ENCODE measurements around the gene CLCN2. TPM values are rescaled to one million over a fixed set of nuclear protein-coding genes. Genes with fewer than 3 reads are reported as not detected.

CLCN2 gene
- total RNA-seq, 2 experiments from 2014 or later: 4.7 to 4.8 TPM

DNA sequence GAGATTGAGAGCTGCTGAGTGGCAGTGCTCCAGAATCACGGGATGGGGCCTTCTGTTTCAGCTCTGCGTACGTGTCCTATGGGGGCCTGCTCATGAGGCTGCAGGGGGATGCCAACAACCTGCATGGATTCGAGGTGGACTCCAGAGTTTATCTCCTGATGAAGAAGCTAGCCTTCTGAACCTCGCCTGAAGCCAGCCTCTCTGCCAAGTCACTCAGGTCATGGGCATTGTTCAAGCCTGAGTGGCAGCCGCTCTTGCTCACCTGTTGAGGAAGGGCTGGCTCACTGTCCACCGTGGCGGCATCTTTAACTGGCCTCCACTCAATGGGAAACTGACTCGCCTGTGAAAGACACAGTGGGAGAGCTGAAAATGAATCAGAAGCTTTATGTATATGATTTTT is 6.7 kb upstream of the CLCN2 start:
- Mint-ChIP-seq H3K9me3 (ENCODE audit: insufficient read depth) (no peaks in the 10 kb centered on the region), H3K4me1 (ENCODE audit: low read depth) (peaks cover 24% of the 10 kb centered on the region), H3K4me3 (no peak overlapping the region), H3K27me3 (ENCODE audit: low read depth) (no peaks in the 10 kb centered on the region), H3K27ac (no peak overlapping the region), H3K36me3 (ENCODE audit: low read depth) (peaks cover 49% of the 10 kb centered on the region)
- no peak for ATAC-seq
- no peak for DNase-seq
- POLR2A ChIA-PET: no interaction called here
- CTCF ChIA-PET: interaction anchor here (1.6 kb wide), 1 partner anchor 14 kb away, joined by 4 read pairs; no protein-coding TSS in a partner anchor

DNA sequence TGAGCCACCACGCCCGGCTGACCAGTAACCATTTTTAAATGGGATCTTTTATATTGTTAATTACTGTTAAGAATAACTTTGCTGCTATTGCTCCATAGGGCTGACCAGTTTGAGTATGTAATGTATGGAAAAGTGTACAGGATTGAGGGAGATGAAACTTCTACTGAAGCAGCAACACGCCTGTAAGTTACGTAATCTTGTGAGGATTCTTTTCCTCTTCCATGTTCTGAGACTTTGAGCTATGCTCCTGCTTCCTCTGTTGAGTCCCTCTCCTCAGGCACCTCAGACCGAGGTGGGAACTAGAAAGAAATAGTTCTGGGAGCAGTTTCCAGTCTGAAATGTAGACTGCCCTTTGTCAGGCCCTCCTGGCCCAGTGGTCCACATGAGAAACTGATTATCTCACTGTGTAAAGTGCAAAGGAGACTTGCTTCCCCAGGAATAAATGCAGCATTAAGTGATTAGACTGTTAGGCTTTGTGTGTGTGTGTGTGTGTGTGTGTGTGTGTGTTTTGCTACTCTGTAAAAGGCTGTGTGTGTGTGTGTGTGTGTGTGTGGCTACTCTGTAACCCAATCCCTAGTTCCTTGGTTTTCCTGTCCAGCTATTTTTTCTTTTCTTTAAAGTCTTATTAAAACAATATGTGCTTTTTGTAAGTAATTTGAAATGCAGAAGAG is 5.3 kb upstream of the CLCN2 start:
- ATAC-seq: no peak
- H3K4me1 Mint-ChIP-seq (ENCODE audit: low read depth): peaks cover 23% of the 10 kb centered on the region
- H3K36me3 Mint-ChIP-seq (ENCODE audit: low read depth): peaks cover 49% of the 10 kb centered on the region
- no peaks in the 10 kb centered on the region for H3K27me3 Mint-ChIP-seq (ENCODE audit: low read depth)
- no peak for DNase-seq
- no peaks in the 10 kb centered on the region for H3K9me3 Mint-ChIP-seq (ENCODE audit: insufficient read depth)
- ChIA-PET CTCF (interaction anchor here (0.9 to 1.6 kb wide), 3 partner anchors 13 to 147 kb away, joined by 3 to 4 read pairs (median 4); no protein-coding TSS in a partner anchor), POLR2A (no interaction called here)
- peak overlapping the region; percentile 58 for H3K27ac Mint-ChIP-seq
- H3K4me3 Mint-ChIP-seq: no peak overlapping the region

DNA sequence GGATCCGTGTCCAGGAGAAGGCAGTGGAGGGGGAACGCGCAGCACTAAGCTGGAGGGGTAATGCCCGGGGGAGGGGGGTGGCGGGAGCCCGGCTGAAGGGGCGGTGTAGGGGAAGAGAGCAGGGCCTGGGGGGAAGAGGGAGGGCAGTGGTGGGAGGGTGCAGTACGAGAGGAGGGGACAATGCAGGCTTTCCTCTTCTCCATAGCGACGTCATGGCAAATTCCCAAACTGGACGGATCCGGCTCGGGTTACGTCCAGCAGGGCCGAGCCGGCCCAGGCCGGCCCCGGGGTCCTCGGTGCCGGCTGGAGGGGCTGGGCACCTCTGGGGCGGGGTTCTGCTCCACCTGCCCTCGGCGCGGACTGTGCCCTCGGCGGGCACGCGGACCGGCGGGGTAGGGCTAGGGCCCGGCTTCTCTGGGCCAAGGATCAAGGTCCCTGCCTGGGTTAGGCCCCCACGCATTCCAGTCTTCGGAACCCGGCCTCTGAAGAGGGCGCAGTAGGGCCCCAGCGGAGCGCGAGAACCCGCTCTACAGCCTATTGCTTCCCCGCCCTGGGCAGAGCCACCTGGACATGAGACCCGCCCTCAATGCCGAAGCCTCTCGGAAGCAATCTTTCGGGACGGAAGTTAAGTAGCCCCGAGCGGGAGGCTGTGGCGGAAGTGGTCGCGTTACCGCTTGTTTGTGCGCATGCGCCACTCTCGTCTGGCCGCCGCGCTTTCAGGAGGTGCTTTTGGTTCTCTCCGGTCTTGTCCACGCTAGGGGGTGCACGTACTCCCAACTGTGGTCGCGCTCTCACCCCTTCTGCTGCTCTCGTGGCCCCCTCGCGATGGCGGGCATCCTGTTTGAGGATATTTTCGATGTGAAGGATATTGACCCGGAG is 1.5 kb upstream of the CLCN2 start:
- H3K4me3 Mint-ChIP-seq: peak overlapping the region; percentile 94
- peaks cover 30% of the 10 kb centered on the region for H3K4me1 Mint-ChIP-seq (ENCODE audit: low read depth)
- H3K27ac Mint-ChIP-seq: peak overlapping the region; percentile 97
- H3K36me3 Mint-ChIP-seq (ENCODE audit: low read depth): peaks cover 29% of the 10 kb centered on the region
- ChIA-PET POLR2A (interaction anchor here (0.7 to 1.5 kb wide), 4 partner anchors 9 to 167 kb away, joined by 3 to 5 read pairs (median 4); no protein-coding TSS in a partner anchor), CTCF (interaction anchor here (0.6 to 2.3 kb wide), 8 partner anchors 9 to 345 kb away, joined by 3 to 6 read pairs (median 3); partner anchors contain the start of gene ABCC5)
- peak; percentile 98 for DNase-seq
- H3K27me3 Mint-ChIP-seq (ENCODE audit: low read depth): no peaks in the 10 kb centered on the region
- H3K9me3 Mint-ChIP-seq (ENCODE audit: insufficient read depth): no peaks in the 10 kb centered on the region
- peak; percentile 86 for ATAC-seq

DNA sequence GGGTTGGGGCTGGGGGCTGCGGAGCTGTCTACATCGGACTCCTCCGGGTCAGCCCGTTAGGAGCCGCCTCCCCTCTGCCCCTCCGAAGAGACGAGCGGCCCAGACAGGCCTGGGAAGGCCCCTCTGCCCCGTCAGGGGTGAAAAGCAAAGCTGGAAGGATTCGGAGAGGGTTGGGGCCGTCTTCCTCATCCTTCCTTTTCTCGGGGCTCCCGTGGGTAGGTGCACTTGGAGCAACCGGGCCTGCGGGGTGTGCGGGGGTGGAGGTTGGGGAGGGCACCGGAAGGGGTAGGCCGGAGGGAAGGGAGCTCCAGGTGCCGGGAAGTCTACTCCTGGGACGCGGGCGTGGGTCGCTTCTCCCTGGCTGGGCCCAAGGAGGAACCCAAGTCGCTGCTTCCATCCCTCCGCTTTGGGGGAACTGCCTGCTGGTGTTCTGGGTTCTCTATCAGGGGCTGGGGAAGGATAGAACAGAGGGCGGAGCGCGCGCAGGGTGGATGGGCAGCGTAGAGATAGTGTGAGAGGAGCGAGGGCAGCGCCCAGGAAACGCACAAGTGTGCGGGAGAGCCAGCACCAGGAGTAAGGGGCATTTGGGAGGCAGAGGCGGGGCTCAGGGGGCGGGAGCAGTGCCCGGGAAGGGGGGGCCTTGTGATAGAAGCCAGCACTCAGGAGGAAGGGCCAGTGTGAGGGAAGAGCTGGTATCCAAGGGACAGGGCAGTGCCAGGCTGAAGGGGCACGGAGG is 695 bp upstream of the CLCN2 start:
- CTCF ChIA-PET: interaction anchor here (0.6 to 1.7 kb wide), 5 partner anchors 8 to 344 kb away, joined by 3 to 6 read pairs (median 3); partner anchors contain the start of gene ABCC5

DNA sequence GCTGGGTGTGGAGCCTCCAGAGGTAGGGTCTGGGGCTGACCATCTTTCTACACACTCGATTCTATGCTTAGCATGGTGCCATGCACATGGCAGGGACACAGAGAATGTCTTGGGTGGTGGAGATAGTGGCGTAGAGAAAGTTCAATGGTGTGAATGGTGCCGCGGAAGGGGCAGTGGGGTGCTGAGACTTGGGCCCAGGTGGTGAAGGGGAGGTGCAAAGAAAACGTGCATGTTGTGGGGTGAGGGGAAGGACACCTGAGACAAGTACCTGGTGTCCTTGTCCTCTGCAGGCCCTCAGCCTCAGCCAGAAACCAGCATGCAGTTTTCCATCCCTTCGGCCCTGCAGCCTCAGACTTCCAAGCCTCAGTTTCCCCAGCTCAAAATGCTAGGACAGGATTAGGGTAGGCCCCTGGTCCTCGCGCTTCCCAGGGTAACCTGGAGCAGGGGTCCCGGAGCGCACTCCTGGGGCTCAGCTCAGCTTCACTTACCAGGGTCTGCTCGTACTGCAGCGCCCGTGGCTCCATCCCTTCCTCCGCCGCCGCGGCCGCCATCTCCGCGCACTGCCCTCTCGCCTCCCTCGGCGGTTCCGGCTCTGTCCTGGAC is 375 bp downstream of the CLCN2 start:
- peak overlapping the region; percentile 77 for H3K27ac Mint-ChIP-seq
- ChIA-PET CTCF (interaction anchor here (2.8 kb wide), 1 partner anchor 11 kb away, joined by 12 read pairs; no protein-coding TSS in a partner anchor), POLR2A (no interaction called here)
- peaks cover 24% of the 10 kb centered on the region for H3K4me1 Mint-ChIP-seq (ENCODE audit: low read depth)
- no peaks in the 10 kb centered on the region for H3K9me3 Mint-ChIP-seq (ENCODE audit: insufficient read depth)
- ATAC-seq (no peak), DNase-seq (no peak)
- H3K36me3 Mint-ChIP-seq (ENCODE audit: low read depth): peaks cover 17% of the 10 kb centered on the region
- no peaks in the 10 kb centered on the region for H3K27me3 Mint-ChIP-seq (ENCODE audit: low read depth)
- peak overlapping the region; percentile 78 for H3K4me3 Mint-ChIP-seq

More for the DNA sequence above, 695 bp upstream of the CLCN2 start:
- Mint-ChIP-seq H3K27ac (peak overlapping the region; percentile 97), H3K4me1 (ENCODE audit: low read depth) (peaks cover 30% of the 10 kb centered on the region), H3K4me3 (peak overlapping the region; percentile 93), H3K9me3 (ENCODE audit: insufficient read depth) (no peaks in the 10 kb centered on the region), H3K36me3 (ENCODE audit: low read depth) (peaks cover 25% of the 10 kb centered on the region), H3K27me3 (ENCODE audit: low read depth) (no peaks in the 10 kb centered on the region)
- ATAC-seq (peak; percentile 24), DNase-seq (peak; percentile 60)
- POLR2A ChIA-PET: interaction anchor here (0.7 to 1.5 kb wide), 5 partner anchors 9 to 415 kb away, joined by 3 to 5 read pairs (median 3); no protein-coding TSS in a partner anchor

DNA sequence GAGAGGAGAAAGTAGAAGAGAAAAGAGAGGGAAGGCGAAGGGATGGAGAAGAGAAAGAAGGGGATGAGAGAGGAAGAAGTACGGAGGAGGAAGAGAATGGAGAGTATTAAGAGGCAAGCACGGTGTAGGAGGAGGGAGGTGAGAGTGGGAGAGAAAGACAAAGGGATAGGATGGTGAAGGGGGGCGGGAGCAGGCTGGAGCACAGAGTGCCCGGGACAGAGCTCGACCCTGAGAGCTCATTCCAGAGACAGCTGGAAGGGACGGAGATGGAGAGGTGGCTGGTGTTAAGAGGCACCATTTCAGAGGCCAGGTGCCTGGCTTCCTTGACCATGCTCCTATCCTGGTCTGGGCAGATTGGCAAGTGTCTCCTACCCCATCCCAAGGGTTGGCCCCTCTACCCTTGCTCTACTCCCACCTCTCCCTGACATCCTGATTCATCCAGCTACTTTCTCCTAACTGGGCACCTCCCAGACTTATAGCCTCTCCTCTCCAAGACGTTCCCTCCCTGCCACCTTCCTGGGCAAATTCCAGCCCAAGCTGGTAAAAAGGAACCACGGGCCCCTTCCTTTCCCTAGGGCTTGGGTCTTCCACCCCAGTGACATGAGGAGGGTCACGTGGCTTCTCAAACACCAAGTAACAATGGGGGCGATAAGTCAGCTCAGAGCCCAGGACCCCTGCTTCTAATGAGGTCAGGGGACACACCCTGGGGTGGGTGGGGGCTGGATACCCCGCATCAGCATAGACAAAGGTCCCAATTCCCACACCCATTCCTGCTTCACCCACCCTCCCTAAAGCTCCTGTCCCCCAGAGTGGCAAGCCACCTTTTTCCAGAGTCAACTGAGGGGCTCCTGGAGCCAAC is 1.1 kb downstream of the CLCN2 start:
- no peaks in the 10 kb centered on the region for H3K9me3 Mint-ChIP-seq (ENCODE audit: insufficient read depth)
- ChIA-PET CTCF (interaction anchor here (2.8 kb wide), 1 partner anchor 12 kb away, joined by 12 read pairs; no protein-coding TSS in a partner anchor), POLR2A (no interaction called here)
- peaks cover 13% of the 10 kb centered on the region for H3K36me3 Mint-ChIP-seq (ENCODE audit: low read depth)
- no peaks in the 10 kb centered on the region for H3K27me3 Mint-ChIP-seq (ENCODE audit: low read depth)
- peak overlapping the region; percentile 77 for H3K27ac Mint-ChIP-seq
- H3K4me3 Mint-ChIP-seq: peak overlapping the region; percentile 78
- ATAC-seq (no peak), DNase-seq (no peak)
- H3K4me1 Mint-ChIP-seq (ENCODE audit: low read depth): peaks cover 23% of the 10 kb centered on the region

DNA sequence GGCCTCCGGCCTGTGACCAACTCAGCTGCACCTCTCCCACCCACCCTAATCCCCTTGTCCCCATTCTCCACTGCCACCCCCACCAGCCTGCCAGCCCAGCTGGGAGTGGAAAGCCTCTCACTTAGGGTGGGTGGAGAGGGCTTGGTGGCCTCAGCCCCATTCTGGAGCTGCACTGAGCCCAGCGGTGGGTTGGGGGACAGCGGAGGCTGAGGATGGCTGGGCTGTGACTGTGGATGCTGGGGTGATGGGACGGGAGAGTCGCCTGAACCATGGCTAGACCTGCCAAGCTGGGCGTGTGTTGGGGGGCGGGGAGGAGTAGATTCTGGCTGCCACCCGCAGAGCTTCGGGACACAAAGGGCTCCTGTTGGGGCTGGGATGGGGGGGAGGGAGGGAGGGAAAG is 1.8 kb downstream of the CLCN2 start:
- ATAC-seq: no peak
- ChIA-PET CTCF (interaction anchor here (2.8 kb wide), 1 partner anchor 12 kb away, joined by 12 read pairs; no protein-coding TSS in a partner anchor), POLR2A (interaction anchor here (0.6 kb wide), 1 partner anchor 12 kb away, joined by 3 read pairs; no protein-coding TSS in a partner anchor)
- Mint-ChIP-seq H3K9me3 (ENCODE audit: insufficient read depth) (no peaks in the 10 kb centered on the region), H3K27ac (no peak overlapping the region), H3K4me1 (ENCODE audit: low read depth) (peaks cover 16% of the 10 kb centered on the region), H3K4me3 (no peak overlapping the region), H3K36me3 (ENCODE audit: low read depth) (peaks cover 6% of the 10 kb centered on the region), H3K27me3 (ENCODE audit: low read depth) (no peaks in the 10 kb centered on the region)
- no peak for DNase-seq

DNA sequence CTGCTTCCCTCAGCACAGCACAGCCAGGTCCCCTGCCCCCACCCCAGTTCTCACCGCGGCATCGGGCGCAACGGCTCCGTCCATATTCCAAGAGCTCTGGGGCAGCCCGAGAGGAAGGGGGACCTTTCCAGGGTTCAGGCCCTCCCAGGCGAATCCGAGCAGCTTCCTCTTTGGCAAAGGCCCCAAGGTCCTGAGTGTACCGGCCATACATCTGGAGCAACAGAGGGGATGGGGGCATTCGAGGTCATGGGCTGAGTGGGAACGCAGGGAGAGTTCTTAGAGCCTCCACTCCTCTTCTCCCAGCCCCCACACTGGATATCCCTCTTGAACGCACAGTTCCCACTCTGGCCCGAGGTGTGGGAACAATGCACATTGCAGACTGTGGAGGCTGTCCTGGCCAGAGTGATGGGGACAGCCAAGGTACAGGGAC is 2.5 kb downstream of the CLCN2 start:
- no peak overlapping the region for H3K27ac Mint-ChIP-seq
- no peaks in the 10 kb centered on the region for H3K27me3 Mint-ChIP-seq (ENCODE audit: low read depth)
- peaks cover 16% of the 10 kb centered on the region for H3K4me1 Mint-ChIP-seq (ENCODE audit: low read depth)
- ChIA-PET CTCF (interaction anchor here (2.8 kb wide), 1 partner anchor 13 kb away, joined by 12 read pairs; no protein-coding TSS in a partner anchor), POLR2A (no interaction called here)
- no peak overlapping the region for H3K4me3 Mint-ChIP-seq
- DNase-seq: no peak
- H3K9me3 Mint-ChIP-seq (ENCODE audit: insufficient read depth): no peaks in the 10 kb centered on the region
- peaks cover 2% of the 10 kb centered on the region for H3K36me3 Mint-ChIP-seq (ENCODE audit: low read depth)
- no peak for ATAC-seq

DNA sequence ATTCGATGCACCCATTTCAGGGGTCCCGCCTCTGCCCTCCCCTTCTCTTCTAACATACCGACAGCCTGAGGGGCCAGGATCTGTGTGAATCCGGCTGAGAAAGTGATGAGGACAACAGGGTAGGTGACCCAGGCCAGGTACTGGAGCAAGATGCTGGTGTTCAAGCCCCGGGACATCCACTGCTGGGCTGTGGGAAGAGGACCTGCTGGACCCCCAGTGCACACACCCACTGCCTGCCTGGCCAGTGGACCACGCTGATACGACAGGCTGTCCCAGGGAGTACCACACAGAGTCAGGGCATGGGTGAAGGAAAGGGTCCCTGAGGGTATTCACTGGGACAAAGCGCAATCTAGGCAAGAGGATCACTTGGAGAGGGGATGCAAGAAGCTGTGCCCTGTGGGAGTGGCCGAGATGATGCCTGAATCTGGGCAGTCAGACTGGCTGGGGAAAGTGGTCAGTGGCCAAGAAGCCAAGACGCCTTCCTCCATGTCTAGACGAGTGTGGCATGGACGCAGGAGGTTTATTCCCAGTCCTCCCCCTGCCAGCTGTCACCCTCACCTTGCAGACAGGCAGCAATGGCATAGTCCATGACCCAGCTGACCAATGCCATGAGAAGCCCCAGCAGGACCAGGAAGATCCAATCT is 3.2 kb downstream of the CLCN2 start:
- CTCF ChIA-PET: interaction anchor here (2.8 kb wide), 1 partner anchor 14 kb away, joined by 12 read pairs; no protein-coding TSS in a partner anchor
- peaks cover 18% of the 10 kb centered on the region for H3K4me1 Mint-ChIP-seq (ENCODE audit: low read depth)

More for the DNA sequence above, 3.2 kb downstream of the CLCN2 start:
- Mint-ChIP-seq H3K27me3 (ENCODE audit: low read depth) (no peaks in the 10 kb centered on the region), H3K36me3 (ENCODE audit: low read depth) (peaks cover under 1% of the 10 kb centered on the region), H3K27ac (no peak overlapping the region), H3K4me3 (no peak overlapping the region), H3K9me3 (ENCODE audit: insufficient read depth) (no peaks in the 10 kb centered on the region)
- DNase-seq: no peak
- POLR2A ChIA-PET: no interaction called here
- no peak for ATAC-seq
